ENCODE data around the gene CSNK1A1. TPM values are rescaled to one million over a fixed set of nuclear protein-coding genes. Genes with fewer than 3 reads are reported as not detected.
A peak's percentile ranks its signal among the peaks of the same experiment; 100 is the strongest.
"Not testable (repeated sequence)": the region's sequence is repeated elsewhere in the genome, so short reads cannot be mapped to it uniquely, and the experiment has no call there.

Gene CSNK1A1
- total RNA-seq, 4 donors from 2014 or later = 283 to 347 (median 336) TPM

DNA sequence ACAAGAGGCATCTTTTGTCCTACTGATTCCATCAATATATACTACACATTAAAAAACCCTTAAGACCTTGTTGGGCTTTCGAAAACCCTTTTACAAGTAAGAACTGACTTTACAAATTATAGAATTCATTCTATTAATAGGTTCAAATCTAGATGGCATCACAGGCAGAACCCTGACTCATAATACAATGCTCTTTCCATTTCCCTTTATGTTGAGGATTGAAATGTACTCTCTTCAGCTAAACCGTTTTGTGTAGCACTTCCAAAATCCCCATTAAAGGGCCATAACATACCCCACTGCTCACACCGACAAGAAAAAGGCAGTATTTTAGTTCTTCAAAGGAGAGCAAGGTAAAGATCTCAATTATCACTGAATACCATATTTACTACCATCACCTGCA, 11.2 kb downstream of the CSNK1A1 start:
- Histone ChIP-seq H3K27me3 (no peaks in the 10 kb centered on the region), H3K4me1 (peaks cover 83 to 99% (median 95%) of the 10 kb centered on the region in 4 donors), H3K27ac (replicated peaks in 1 of 4) (peak overlapping the region; percentile 2 to 49 (median 26)), H3K4me3 (no peak overlapping the region), H3K36me3 (peaks cover 12 to 63% (median 31%) of the 10 kb centered on the region in 4 donors), H3K9me3 (no peaks in the 10 kb centered on the region)
- intact Hi-C loops (cut with DNase I) = loop anchor here (5.0 kb wide), 1 partner anchor 33 kb away; no protein-coding TSS in a partner anchor
- no peak for DNase-seq (ENCODE audit: extremely low spot score)
- 47% methylated on average over 3 of the region's 3 CpGs for WGBS
- TF ChIP-seq POLR2AphosphoS5 (IDR thresholded peaks at IDR 0.05) = no peak
- TF ChIP-seq EP300 (IDR thresholded peaks at IDR 0.05) = no peak
- TF ChIP-seq, protein P1, sequence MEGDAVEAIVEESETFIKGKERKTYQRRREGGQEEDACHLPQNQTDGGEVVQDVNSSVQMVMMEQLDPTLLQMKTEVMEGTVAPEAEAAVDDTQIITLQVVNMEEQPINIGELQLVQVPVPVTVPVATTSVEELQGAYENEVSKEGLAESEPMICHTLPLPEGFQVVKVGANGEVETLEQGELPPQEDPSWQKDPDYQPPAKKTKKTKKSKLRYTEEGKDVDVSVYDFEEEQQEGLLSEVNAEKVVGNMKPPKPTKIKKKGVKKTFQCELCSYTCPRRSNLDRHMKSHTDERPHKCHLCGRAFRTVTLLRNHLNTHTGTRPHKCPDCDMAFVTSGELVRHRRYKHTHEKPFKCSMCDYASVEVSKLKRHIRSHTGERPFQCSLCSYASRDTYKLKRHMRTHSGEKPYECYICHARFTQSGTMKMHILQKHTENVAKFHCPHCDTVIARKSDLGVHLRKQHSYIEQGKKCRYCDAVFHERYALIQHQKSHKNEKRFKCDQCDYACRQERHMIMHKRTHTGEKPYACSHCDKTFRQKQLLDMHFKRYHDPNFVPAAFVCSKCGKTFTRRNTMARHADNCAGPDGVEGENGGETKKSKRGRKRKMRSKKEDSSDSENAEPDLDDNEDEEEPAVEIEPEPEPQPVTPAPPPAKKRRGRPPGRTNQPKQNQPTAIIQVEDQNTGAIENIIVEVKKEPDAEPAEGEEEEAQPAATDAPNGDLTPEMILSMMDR (IDR thresholded peaks at IDR 0.05) = no peak

DNA sequence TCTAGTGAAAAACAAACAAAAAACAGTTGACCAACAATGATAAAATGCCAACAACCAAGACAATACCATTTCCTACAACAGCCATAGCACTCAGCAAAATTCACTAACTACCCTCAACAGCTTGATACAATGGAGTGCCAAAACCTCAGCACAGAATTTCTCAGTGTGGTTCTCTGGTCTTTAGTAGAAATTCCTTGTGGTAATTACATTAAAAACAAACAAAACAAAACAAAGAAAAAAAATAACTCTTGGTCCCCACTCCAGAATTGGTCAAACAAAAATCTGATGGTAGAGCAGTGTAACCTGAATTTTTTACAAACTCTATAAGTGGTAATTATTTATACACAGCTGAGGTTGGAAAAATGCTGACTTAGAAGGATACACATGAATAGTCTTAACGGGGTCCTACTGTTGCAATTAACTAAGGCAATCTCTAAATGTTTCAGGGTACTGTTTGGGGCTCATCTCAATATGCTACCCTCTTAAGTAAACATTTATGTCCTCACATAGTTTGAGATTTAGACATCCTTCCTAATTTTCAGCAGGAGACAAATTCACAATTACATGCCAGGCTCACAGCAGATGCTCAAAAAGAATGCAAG, 13.8 kb downstream of the CSNK1A1 start:
- TF ChIP-seq POLR2A (IDR thresholded peaks at IDR 0.05; ENCODE audit: low read depth) (no peak), POLR2AphosphoS5 (IDR thresholded peaks at IDR 0.05) (no peak), EP300 (IDR thresholded peaks at IDR 0.05) (no peak)
- TF ChIP-seq, protein P1 (IDR thresholded peaks at IDR 0.05) = no peak
- Histone ChIP-seq H3K4me1 (peaks cover 82 to 96% (median 92%) of the 10 kb centered on the region in 4 donors), H3K27ac (replicated peaks in 1 of 4) (peak overlapping the region in 1 of 4 donors; percentile 22), H3K36me3 (peaks cover 11 to 47% (median 26%) of the 10 kb centered on the region in 4 donors), H3K4me3 (no peak overlapping the region), H3K9me3 (no peaks in the 10 kb centered on the region), H3K27me3 (no peaks in the 10 kb centered on the region)
- DNase-seq (ENCODE audit: extremely low spot score) = no peak
- 45% methylated on average over 1 of the region's 1 CpG for WGBS
- intact Hi-C loops (cut with DNase I) = no loop called here

DNA sequence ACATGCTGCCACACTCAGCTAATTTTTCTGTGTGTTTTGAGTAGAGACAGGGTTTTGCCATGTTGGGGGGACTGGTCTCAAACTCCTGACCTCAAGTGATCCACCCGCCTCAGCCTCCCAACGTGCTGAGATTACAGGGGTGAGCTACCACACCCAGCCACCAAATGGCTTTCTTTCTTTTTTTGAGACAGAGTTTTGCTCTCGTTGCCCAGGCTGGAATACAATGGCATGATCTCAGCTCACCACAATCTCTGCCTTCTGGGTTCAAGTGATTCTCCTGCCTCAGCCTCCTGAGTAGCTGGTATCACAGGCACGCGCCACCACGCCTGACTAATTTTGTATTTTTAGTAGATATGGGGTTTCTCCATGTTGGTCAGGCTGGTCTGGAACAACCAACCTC, 15.5 kb downstream of the CSNK1A1 start:
- intact Hi-C loops (cut with DNase I); H3K27me3 ChIP-seq; H3K4me3 ChIP-seq; DNase-seq (ENCODE audit: extremely low spot score); H3K9me3 ChIP-seq: not testable (repeated sequence)
- WGBS = 84% methylated on average over 6 of the region's 6 CpGs
- H3K4me1 ChIP-seq = peaks cover 72 to 95% (median 93%) of the 10 kb centered on the region in 4 donors
- peak overlapping the region; percentile 1 to 24 (median 17) for H3K27ac ChIP-seq (replicated peaks in 1 of 4)
- peaks cover 11 to 34% (median 22%) of the 10 kb centered on the region in 4 donors for H3K36me3 ChIP-seq

DNA sequence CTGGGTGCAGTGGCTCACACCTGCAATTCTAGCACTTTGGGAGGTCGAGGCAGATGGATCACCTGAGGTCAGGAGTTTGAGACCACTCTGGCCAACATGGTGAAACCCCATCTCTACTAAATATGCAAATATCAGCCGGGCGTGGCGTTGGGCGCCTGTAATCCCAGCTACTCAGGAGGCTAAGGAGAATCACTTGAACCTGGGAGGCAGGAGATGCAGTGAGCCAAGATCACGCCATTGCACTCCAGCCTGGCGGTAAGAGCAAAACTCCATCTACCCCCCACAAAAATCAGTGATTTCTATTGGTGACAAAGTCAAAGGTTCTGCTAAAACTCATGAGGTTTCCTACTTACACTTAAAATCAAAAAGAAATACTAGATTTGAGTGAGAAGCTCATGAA, 18.8 kb downstream of the CSNK1A1 start:
- H3K9me3 ChIP-seq = no peaks in the 10 kb centered on the region
- no peak overlapping the region for H3K27ac ChIP-seq (replicated peaks in 1 of 4)
- H3K36me3 ChIP-seq = peaks cover 4 to 19% (median 11%) of the 10 kb centered on the region in 4 donors
- 87% methylated on average over 7 of the region's 7 CpGs for WGBS
- H3K27me3 ChIP-seq = no peaks in the 10 kb centered on the region
- H3K4me1 ChIP-seq = peaks cover 81 to 97% (median 95%) of the 10 kb centered on the region in 4 donors
- no peak for DNase-seq (ENCODE audit: extremely low spot score)
- intact Hi-C loops (cut with DNase I) = no loop called here
- H3K4me3 ChIP-seq = no peak overlapping the region
- TF ChIP-seq EP300 (IDR thresholded peaks at IDR 0.05) (no peak), POLR2A (IDR thresholded peaks at IDR 0.05; ENCODE audit: low read depth) (no peak), POLR2AphosphoS5 (IDR thresholded peaks at IDR 0.05) (no peak)
- TF ChIP-seq, protein P1 (IDR thresholded peaks at IDR 0.05) = no peak

DNA sequence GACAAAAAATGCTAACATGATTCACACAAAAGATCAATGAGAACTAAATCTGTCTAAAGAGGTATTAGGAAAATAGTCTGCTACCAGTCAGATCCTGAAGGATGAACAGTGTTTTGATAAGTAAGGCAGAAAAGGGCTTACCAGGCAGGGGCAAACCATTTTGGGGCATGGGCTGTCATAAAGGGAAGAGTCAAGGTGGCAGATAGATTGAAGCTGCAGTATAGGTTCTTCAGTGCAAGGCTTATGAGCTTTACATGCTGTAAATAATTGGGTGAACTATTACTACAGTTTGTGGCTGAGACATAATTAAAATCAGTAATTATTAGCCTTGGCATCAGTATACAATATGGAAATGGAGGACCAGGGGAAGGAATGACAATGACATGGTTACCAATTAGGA, 21.8 kb downstream of the CSNK1A1 start:
- Histone ChIP-seq H3K4me3 (no peak overlapping the region), H3K4me1 (peaks cover 81 to 97% (median 96%) of the 10 kb centered on the region in 4 donors), H3K36me3 (peaks cover 0 to 4% (median 2%) of the 10 kb centered on the region in 4 donors), H3K27ac (replicated peaks in 1 of 4) (no peak overlapping the region), H3K27me3 (no peaks in the 10 kb centered on the region), H3K9me3 (no peaks in the 10 kb centered on the region)
- intact Hi-C loops (cut with DNase I) = no loop called here
- no peak for TF ChIP-seq POLR2AphosphoS5 (IDR thresholded peaks at IDR 0.05)
- TF ChIP-seq EP300 (IDR thresholded peaks at IDR 0.05) = no peak
- no peak for TF ChIP-seq POLR2A (IDR thresholded peaks at IDR 0.05; ENCODE audit: low read depth)
- TF ChIP-seq, protein P1 (IDR thresholded peaks at IDR 0.05) = no peak
- DNase-seq (ENCODE audit: extremely low spot score) = no peak

All from esophagus muscularis mucosa (tissue), 4 donors.